HG02938 (cell line): ENCODE data around the gene RAB3GAP2.
A peak's percentile ranks its signal among the peaks of the same experiment; 100 is the strongest.
"Not testable (repeated sequence)": the region's sequence is repeated elsewhere in the genome, so short reads cannot be mapped to it uniquely, and the experiment has no call there.

Source experiments
- ATAC-seq: cut with Tn5 transposase; IDR thresholded peaks from one replicate; pipeline ENCODE4 v1.9.1; 2021; ENCODE audit warnings: mild to moderate bottlenecking, moderate library complexity; ENCODE audit not compliant: unreplicated experiment

Gene RAB3GAP2

GRCh38 chr1:220239966-220240365 lies 32.3 kb downstream of the RAB3GAP2 start:
- no peak for ATAC-seq

DNA sequence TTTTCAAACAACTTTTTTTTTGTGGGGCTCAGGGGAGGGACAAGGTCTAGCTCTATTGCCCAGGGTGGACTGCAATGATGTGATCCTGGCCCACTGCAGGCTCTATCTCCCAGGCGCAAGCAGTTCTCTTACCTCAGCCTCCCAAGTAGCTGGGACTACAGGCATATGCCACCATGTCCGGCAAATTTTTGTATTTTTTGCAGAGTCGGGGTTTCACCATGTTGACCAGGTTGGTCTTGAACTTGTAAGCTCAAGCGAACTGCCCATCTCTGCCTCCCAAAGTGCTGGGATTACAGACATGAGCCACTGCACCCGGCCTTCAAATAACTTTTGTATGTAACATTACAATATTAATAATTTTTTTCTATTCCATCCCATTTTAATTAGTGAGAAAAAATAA lies 33.0 kb downstream of the RAB3GAP2 start:
- ATAC-seq = no peak

GRCh38 chr1:220236278-220236677 lies 36.0 kb downstream of the RAB3GAP2 start:
- ATAC-seq = not testable (repeated sequence)

DNA sequence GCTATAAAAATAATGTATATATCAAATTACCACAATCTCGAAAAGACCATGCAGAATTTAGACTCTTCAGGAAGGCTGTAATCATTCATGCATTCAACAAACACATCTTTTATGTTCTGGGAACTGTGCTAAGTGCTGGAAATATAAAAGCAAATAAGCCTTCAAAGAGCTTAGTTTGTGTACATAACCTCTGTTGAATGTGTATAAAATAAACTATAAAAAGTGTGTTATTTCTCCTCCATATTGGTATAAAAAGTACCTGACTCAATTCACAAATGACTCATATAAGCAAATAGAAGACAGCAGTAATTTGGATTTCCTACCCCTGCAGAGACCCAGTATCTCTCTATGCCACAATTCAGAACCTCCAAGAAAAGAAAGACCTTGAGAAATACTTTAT lies 36.8 kb downstream of the RAB3GAP2 start:
- no peak for ATAC-seq

DNA sequence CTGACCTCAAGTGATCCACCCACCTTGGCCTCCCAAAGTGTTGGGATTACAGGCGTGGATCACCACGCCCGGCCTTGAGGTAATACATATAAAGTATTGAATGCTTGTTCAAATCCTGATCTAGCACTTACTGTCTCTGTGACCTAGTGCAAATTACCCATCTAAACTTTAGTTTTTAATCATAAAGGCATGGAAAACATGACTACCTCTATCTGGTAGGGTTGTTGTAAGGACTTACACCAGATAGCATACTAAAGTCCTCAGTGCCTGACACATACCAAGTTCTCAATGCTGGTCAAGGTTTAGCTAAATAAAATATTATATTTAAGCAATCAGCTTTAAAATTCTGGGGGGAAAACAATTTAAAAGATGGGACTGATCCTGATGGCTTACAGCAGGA lies 38.3 kb downstream of the RAB3GAP2 start:
- no peak for ATAC-seq

GRCh38 chr1:220229771-220230170 lies 42.5 kb downstream of the RAB3GAP2 start:
- no peak for ATAC-seq

DNA sequence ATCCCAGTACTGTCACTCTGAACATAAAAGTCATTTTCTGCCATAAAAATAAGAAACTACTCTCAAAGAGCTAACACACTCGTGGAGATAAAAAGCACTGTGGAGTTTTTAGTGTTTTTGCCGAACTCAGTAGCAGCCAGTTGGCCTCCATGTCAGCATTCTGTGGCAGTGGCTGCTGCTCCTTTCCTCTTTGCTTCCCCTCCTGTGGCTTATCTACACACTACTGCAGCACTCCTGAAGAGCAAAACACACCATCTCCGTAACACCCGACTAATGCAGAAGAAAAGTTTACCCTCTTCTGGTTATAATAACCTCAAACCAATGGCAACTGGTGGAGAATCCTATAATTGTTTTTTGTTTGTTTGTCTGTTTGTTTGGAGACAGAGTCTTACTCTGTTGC lies 44.9 kb downstream of the RAB3GAP2 start:
- ATAC-seq = no peak

- ATAC-seq = no peak
These were observed 45.5 kb downstream of the RAB3GAP2 start for GRCh38 chr1:220226752-220227151.

GRCh38 chr1:220225957-220226356 lies 46.3 kb downstream of the RAB3GAP2 start:
- no peak for ATAC-seq

- ATAC-seq = no peak
These were observed 47.6 kb downstream of the RAB3GAP2 start for GRCh38 chr1:220224611-220225124.

GRCh38 chr1:220224033-220224432 lies 48.2 kb downstream of the RAB3GAP2 start:
- ATAC-seq = no peak

GRCh38 chr1:220222939-220223338 lies 49.3 kb downstream of the RAB3GAP2 start:
- ATAC-seq = no peak

- no peak for ATAC-seq
These were observed 50.6 kb downstream of the RAB3GAP2 start for GRCh38 chr1:220221670-220222069.

GRCh38 chr1:220221269-220221668 lies 51.0 kb downstream of the RAB3GAP2 start:
- ATAC-seq = no peak

DNA sequence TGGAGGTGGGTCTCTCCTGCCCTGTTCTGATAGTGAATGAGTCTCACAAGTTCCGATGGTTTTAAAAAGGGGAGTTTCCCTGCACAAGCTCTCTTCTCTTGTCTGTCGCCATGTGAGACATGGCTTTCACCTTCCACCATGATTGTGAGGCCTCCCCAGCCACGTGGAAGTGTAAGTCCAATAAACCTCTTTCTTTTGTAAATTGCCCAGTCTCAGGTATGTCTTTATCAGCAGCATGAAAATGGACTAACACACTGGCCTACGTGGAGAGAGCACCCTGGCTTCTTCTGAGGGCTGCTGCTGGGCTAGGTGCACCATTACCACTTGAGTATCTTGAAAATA lies 51.6 kb downstream of the RAB3GAP2 start:
- ATAC-seq = peak; percentile 20

DNA sequence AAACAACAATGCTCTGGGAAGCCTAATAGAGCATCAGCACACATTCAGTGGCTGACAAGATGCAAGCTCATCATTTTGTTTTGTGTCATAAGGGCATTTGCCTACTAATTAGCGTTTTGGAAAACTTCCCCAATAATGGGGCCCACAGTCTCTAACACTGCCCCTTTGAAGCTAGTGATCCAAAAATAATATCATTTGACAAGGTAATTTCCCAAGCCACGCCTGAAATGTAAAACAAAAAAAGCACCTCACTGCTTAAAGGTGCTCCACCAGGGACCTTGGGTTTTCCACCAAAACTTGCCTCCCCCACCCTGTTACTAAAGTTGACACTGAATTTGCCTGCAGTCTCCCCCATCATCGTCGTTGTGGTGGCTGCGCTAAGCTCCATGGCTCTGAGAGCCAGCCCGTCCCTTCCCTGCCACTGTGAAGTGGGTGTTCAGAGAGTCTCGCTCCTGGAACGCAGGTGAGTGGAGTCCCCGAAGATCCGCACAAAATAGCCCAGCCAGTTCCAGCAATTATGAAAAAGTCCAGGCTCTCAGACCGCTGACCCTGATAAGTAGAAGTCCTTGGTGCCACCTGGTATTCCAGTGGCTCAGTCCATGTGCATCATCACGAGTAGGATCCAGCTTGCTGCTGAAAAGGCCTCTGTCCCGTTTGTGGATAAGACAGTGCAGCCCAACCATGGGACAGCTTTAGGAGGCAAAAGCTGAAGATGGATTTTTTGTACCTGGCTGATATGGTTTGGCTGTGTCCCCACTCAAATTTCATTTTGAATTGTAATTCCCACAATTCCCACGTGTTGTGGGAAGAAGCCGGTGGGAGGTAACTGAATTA lies 52.2 kb downstream of the RAB3GAP2 start:
- ATAC-seq = peak; percentile 32

DNA sequence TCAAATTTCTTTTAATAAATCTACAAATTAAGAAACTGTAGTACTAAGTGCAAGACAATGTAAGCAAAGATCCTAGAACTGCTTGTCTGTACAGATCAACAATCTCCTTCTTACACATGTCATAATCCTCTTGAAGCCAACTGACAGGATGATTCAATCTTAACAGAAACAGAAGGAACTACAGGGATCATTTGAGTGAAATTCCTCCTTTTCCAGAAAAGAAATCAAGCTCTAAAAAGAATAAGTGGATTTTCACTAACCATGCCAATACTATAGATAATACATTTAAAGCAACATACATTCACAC lies 53.2 kb downstream of the RAB3GAP2 start:
- ATAC-seq = no peak

DNA sequence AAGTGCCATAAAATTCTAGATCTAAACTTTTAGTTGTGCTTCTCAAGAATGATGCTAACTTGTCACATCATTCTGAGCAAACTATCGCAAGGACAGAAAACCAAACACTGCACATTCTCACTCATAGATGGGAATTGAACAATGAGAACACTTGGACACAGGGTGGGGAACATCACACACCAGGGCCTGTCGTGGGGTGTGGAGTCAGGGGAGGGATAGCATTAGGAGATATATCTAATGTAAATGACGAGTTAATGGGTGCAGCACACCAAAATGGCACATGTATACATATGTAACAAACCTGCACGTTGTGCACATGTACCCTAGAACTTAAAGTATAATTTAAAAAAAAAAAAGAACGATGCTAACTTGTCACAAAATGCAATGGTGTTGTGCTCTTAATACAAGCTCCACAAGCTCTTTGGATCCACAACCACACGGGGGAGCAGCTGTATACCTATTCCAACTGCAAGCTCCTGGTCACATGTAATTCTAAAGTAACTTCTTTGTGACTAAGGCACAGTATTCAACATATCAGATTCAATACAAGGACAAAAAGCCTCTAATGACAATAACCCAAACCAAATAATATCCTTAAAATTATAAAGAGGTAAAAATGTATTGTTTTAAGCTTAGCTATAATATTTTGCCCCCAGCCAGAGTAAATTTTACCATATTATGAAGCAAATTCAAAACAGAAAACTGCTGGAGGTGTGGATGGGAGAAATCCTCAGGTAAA lies 53.7 kb downstream of the RAB3GAP2 start:
- ATAC-seq = peak; percentile 47

- ATAC-seq = no peak
These were observed 54.8 kb downstream of the RAB3GAP2 start for GRCh38 chr1:220217383-220217988.

DNA sequence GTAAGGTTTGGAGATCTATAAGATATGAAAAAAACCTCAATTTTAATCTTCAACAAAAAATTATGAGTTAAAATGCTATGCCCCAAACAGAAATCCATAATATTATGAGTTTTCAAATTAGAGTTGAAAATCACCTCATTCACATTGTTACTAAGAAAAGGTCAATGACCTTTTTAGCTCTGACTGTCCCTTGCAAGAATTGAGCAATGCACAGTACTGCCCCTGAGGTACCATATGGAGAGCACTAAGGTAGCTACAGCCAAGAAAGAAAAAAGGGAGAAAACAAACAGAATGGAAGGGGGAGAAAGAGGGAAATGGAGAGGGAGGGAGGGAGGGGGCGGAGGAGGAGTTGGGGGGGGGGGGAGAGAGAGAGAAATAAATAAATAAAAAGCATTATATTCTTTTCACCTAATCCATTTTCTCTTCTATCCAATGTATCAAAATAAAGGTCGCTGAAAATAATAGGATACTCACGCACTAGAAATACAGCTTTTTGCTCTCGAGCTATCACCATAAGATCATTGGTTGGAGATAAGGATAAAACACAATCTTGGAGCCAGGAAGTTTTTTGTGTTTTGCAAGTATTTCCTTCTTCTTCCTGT lies 58.8 kb downstream of the RAB3GAP2 start:
- no peak for ATAC-seq

DNA sequence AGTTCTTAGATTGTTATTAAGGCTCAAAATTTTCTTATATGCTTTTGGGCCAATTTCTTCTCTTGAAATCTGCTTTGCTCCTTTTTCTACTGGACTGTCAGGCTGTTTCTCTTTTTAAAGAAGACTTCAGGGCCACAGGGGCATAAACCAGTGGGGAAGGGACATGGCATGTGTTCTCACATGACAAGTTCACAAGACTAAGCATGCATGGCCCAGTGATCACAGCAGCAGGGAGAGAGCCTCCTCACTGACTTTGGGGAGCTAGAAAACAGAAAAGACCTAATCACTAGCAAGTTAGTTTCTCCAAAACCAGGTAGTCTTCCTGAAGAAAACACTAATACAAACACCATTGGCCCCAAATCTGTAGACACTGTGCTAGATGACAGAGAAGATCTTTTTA lies 64.8 kb downstream of the RAB3GAP2 start:
- no peak for ATAC-seq
